DND-41 (cell line): ENCODE data around the gene SLC32A1.

Experiments used
- ATAC-seq: fragments of 200-7000 bp; cut with Tn5 transposase; 3 replicates; pipeline ENCODE4 v1.9.1; 2021; ENCODE audit warnings: low read depth; ENCODE audit not compliant: insufficient read depth
- DNase-seq: peaks from one replicate; pipeline ENCODE4 v3.0.0-alpha.2; 2020
- H2AFZ ChIP-seq: 2 replicates; pipeline ENCODE4 v1.6.0; 2012; ENCODE audit warnings: low read depth, low read length
- H3K27ac ChIP-seq: 2 replicates; pipeline ENCODE4 v1.5.1; 2012; ENCODE audit warnings: low read length, inconsistent platforms
- H3K27me3 ChIP-seq: fragments of 200-600 bp; sonication (generic); 2 replicates; pipeline ENCODE4 v1.6.0; 2012; ENCODE audit warnings: low read length, mild to moderate bottlenecking, inconsistent platforms; ENCODE audit not compliant: insufficient read depth, poor library complexity
- H3K36me3 ChIP-seq: 2 replicates; pipeline ENCODE4 v1.5.1; 2012; ENCODE audit warnings: low read length, inconsistent platforms; ENCODE audit not compliant: insufficient read depth
- H3K4me1 ChIP-seq: 2 replicates; pipeline ENCODE4 v1.5.1; 2012; ENCODE audit warnings: mild to moderate bottlenecking, low read length; ENCODE audit not compliant: insufficient read depth
- H3K4me2 ChIP-seq: 2 replicates; pipeline ENCODE4 v1.6.0; 2012; ENCODE audit warnings: mild to moderate bottlenecking, moderate library complexity, low read length, inconsistent platforms; ENCODE audit not compliant: insufficient read depth
- H3K4me3 ChIP-seq, 2 experiments: fragments of 200-600 bp in 1 of 2; shearing (Covaris generic) in 1 of 2; 2 replicates each; pipeline ENCODE4 v1.5.1; 2012 to 2016; ENCODE audit warnings: inconsistent platforms in 2 of 2, low read length in 2 of 2, mild to moderate bottlenecking in 2 of 2, low read depth in 1 of 2, moderate library complexity in 1 of 2
- H3K79me2 ChIP-seq: 2 replicates; pipeline ENCODE4 v1.6.0; 2012; ENCODE audit warnings: low read length, inconsistent platforms; ENCODE audit not compliant: insufficient read depth
- H3K9ac ChIP-seq: 2 replicates; pipeline ENCODE4 v1.6.0; 2012; ENCODE audit warnings: low read depth, mild to moderate bottlenecking, inconsistent platforms, low read length, moderate library complexity
- H3K9me3 ChIP-seq: 2 replicates; pipeline ENCODE4 v1.5.1; 2012; ENCODE audit warnings: low read length, moderate library complexity, mild to moderate bottlenecking, inconsistent platforms; ENCODE audit not compliant: insufficient read depth, severe bottlenecking
- H4K20me1 ChIP-seq: 2 replicates; pipeline ENCODE4 v1.6.0; 2012; ENCODE audit warnings: low read length; ENCODE audit not compliant: insufficient read depth
- CTCF ChIP-seq: IDR thresholded peaks from 2 replicates; pipeline ENCODE4 v1.5.1; 2012; ENCODE audit warnings: borderline replicate concordance, low read length, moderate library complexity, mild to moderate bottlenecking; ENCODE audit not compliant: poor library complexity, severe bottlenecking; ENCODE audit errors: extremely low read depth
- EZH2 ChIP-seq: IDR thresholded peaks from 3 replicates; pipeline ENCODE4 v1.6.1; 2012; ENCODE audit warnings: borderline replicate concordance, low read depth, mild to moderate bottlenecking, moderate library complexity, low read length, inconsistent platforms; ENCODE audit not compliant: severe bottlenecking

The SLC32A1 gene

GRCh38 chr20:38732981-38733380 is 8.7 kb downstream of the SLC32A1 start:
- no peak for DNase-seq
- peaks cover 19% of the 10 kb centered on the region for H3K4me1 ChIP-seq
- no peak overlapping the region for H3K4me2 ChIP-seq
- no peak overlapping the region for H2AFZ ChIP-seq
- peaks cover 22% of the 10 kb centered on the region for H3K27me3 ChIP-seq
- no peaks in the 10 kb centered on the region for H3K9me3 ChIP-seq
- H3K4me3 ChIP-seq, result no peak overlapping the region
- H3K9ac ChIP-seq, result no peak overlapping the region
- no peaks in the 10 kb centered on the region for H3K79me2 ChIP-seq
- peaks cover 8% of the 10 kb centered on the region for H4K20me1 ChIP-seq
- H3K27ac ChIP-seq, result no peak overlapping the region
- TF ChIP-seq EZH2 (no peak), CTCF (no peak)
- H3K36me3 ChIP-seq, result no peaks in the 10 kb centered on the region
- ATAC-seq, result no peak

GRCh38 chr20:38735172-38735571 is 10.9 kb downstream of the SLC32A1 start:
- Histone ChIP-seq H3K9ac (no peak overlapping the region), H3K79me2 (no peaks in the 10 kb centered on the region), H3K4me2 (no peak overlapping the region), H3K4me1 (peaks cover 12% of the 10 kb centered on the region), H3K27me3 (peaks cover 17% of the 10 kb centered on the region), H3K9me3 (no peaks in the 10 kb centered on the region), H3K36me3 (no peaks in the 10 kb centered on the region), H2AFZ (no peak overlapping the region), H4K20me1 (peaks cover 8% of the 10 kb centered on the region), H3K4me3 (no peak overlapping the region), H3K27ac (no peak overlapping the region)
- TF ChIP-seq CTCF (no peak), EZH2 (no peak)
- no peak for ATAC-seq
- DNase-seq, result no peak

- Histone ChIP-seq H3K27me3 (peaks cover 28% of the 10 kb centered on the region), H3K9ac (no peak overlapping the region), H2AFZ (no peak overlapping the region), H3K27ac (no peak overlapping the region), H4K20me1 (no peaks in the 10 kb centered on the region; the same call in 1 of the 2 replicates), H3K36me3 (no peaks in the 10 kb centered on the region), H3K79me2 (no peaks in the 10 kb centered on the region), H3K4me1 (no peaks in the 10 kb centered on the region), H3K4me3 (no peak overlapping the region), H3K4me2 (no peak overlapping the region), H3K9me3 (no peaks in the 10 kb centered on the region)
- TF ChIP-seq EZH2 (no peak), CTCF (no peak)
- ATAC-seq (no peak), DNase-seq (no peak)
These were observed 13.6 kb downstream of the SLC32A1 start for GRCh38 chr20:38737887-38738286.

GRCh38 chr20:38745757-38746156 is 21.5 kb downstream of the SLC32A1 start:
- Histone ChIP-seq H3K4me1 (peaks cover 26% of the 10 kb centered on the region), H3K27me3 (peaks cover 18% of the 10 kb centered on the region), H3K27ac (no peak overlapping the region), H3K4me3 (no peak overlapping the region), H3K36me3 (peaks cover 7% of the 10 kb centered on the region), H2AFZ (no peak overlapping the region), H3K79me2 (peaks cover 21% of the 10 kb centered on the region), H3K9me3 (no peaks in the 10 kb centered on the region), H4K20me1 (no peaks in the 10 kb centered on the region; the same call in 1 of the 2 replicates), H3K4me2 (no peak overlapping the region), H3K9ac (no peak overlapping the region)
- no peak for TF ChIP-seq CTCF
- TF ChIP-seq EZH2, result no peak
- DNase-seq (no peak), ATAC-seq (no peak)
